HepG2 (cell line): ENCODE data around the gene LHB. TPM values are rescaled to one million over a fixed set of nuclear protein-coding genes. Genes with fewer than 3 reads are reported as not detected.

ENCODE experiments used
- DRAP1 ChIP-seq: IDR thresholded peaks from 2 replicates; pipeline ENCODE4 v1.6.1; 2016; ENCODE audit warnings: missing genetic modification reagents, missing compliant biosample characterization
- ETV6 ChIP-seq: sonication (generic); formaldehyde crosslinking; conservative IDR thresholded peaks from 2 replicates; pipeline ENCODE4 v1.4.0; 2020; ENCODE audit warnings: missing genetic modification reagents
- FOSL1 ChIP-seq: sonication (generic); formaldehyde crosslinking; IDR thresholded peaks from 2 replicates; pipeline ENCODE4 v1.9.0; 2021; ENCODE audit warnings: missing genetic modification reagents, borderline replicate concordance
- FOXM1 ChIP-seq: sonication (generic); formaldehyde crosslinking; IDR thresholded peaks from 2 replicates; pipeline ENCODE4 v1.5.0; 2020; ENCODE audit warnings: missing genetic modification reagents
- GABPB1 ChIP-seq: IDR thresholded peaks from 2 replicates; pipeline ENCODE4 v1.6.1; 2016; ENCODE audit warnings: mild to moderate bottlenecking, missing genetic modification reagents, moderate library complexity, missing compliant biosample characterization
- HINFP ChIP-seq: sonication (generic); formaldehyde crosslinking; IDR thresholded peaks from 2 replicates; pipeline ENCODE4 v1.4.0; 2020; ENCODE audit warnings: low read depth, mild to moderate bottlenecking, missing genetic modification reagents
- HOXA3 ChIP-seq: sonication (generic); formaldehyde crosslinking; IDR thresholded peaks from 2 replicates; pipeline ENCODE4 v1.5.0; 2020; ENCODE audit warnings: missing genetic modification reagents
- KDM5A ChIP-seq: fragments of 200-600 bp; sonication (generic); IDR thresholded peaks from 2 replicates; pipeline ENCODE4 v1.7.0; 2018; ENCODE audit warnings: antibody characterized with exemption, mild to moderate bottlenecking, low read length, borderline replicate concordance
- KLF15 ChIP-seq: sonication (generic); formaldehyde crosslinking; IDR thresholded peaks from 2 replicates; pipeline ENCODE4 v1.8.1; 2023; ENCODE audit warnings: borderline replicate concordance, mild to moderate bottlenecking, inconsistent platforms, missing genetic modification reagents, mixed read lengths
- NFYC ChIP-seq: IDR thresholded peaks from 2 replicates; pipeline ENCODE4 v1.6.1; 2016; ENCODE audit warnings: missing genetic modification reagents, missing compliant biosample characterization
- NR2C2 ChIP-seq: sonication (generic); formaldehyde crosslinking; IDR thresholded peaks from 2 replicates; pipeline ENCODE4 v1.4.0; 2020; ENCODE audit warnings: missing genetic modification reagents, mild to moderate bottlenecking, moderate library complexity, borderline replicate concordance
- PLSCR1 ChIP-seq: sonication (generic); formaldehyde crosslinking; IDR thresholded peaks from 2 replicates; pipeline ENCODE4 v1.5.0; 2020; ENCODE audit warnings: missing genetic modification reagents, mild to moderate bottlenecking, borderline replicate concordance
- POLR2AphosphoS2 ChIP-seq: IDR thresholded peaks from 2 replicates; pipeline ENCODE4 v1.6.1; 2011; ENCODE audit warnings: low read depth, low read length, improper control_type of control experiment
- REXO4 ChIP-seq: sonication (generic); formaldehyde crosslinking; IDR thresholded peaks from 2 replicates; pipeline ENCODE4 v1.8.0; 2022; ENCODE audit warnings: missing genetic modification reagents, mild to moderate bottlenecking, borderline replicate concordance
- SRSF9 ChIP-seq: fragments of 200-400 bp; formaldehyde crosslinking; IDR thresholded peaks from 2 replicates; pipeline ENCODE4 v1.6.1; 2018; ENCODE audit warnings: borderline replicate concordance, mild to moderate bottlenecking, low read depth, low read length; ENCODE audit not compliant: insufficient read depth, poor library complexity, severe bottlenecking
- YEATS2 ChIP-seq: sonication (generic); formaldehyde crosslinking; IDR thresholded peaks from 2 replicates; pipeline ENCODE4 v1.4.0; 2020; ENCODE audit warnings: missing genetic modification reagents, borderline replicate concordance
- ZFY ChIP-seq: sonication (generic); formaldehyde crosslinking; IDR thresholded peaks from 2 replicates; pipeline ENCODE4 v1.4.0; 2020; ENCODE audit warnings: missing genetic modification reagents
- ZNF18 ChIP-seq: sonication (generic); formaldehyde crosslinking; IDR thresholded peaks from 2 replicates; pipeline ENCODE4 v1.8.0; 2022; ENCODE audit warnings: mild to moderate bottlenecking, missing genetic modification reagents; ENCODE audit not compliant: insufficient replicate concordance
- ZNF275 ChIP-seq: sonication (generic); formaldehyde crosslinking; IDR thresholded peaks from 2 replicates; pipeline ENCODE4 v1.8.0; 2022; ENCODE audit warnings: missing genetic modification reagents, mild to moderate bottlenecking, inconsistent platforms, borderline replicate concordance
- ZNF574 ChIP-seq: sonication (generic); formaldehyde crosslinking; IDR thresholded peaks from 2 replicates; pipeline ENCODE4 v1.4.0; 2020; ENCODE audit warnings: missing genetic modification reagents
- polyA plus RNA-seq, 8 experiments: library from polyadenylated mRNA; depleted of rRNA in 3 of 8; stranded (reverse) in 7 of 8; unstranded in 1 of 8; fragments of >200 nt; fragmentation: Illumina TruSeq in 4 of 8; extraction: Trizol in 4 of 8; gene quantifications; 2 replicates each; pipeline versions ENCODE4 v1.2.1 to v1.2.3, GENCODE V29; 2011 to 2016; ENCODE audit warnings: low read depth in 4 of 8, missing spikeins in 1 of 8, mixed read lengths in 1 of 8; ENCODE audit not compliant: insufficient read depth in 1 of 8
- total RNA-seq, 5 experiments: library from RNA; depleted of rRNA; stranded (reverse); fragments of >200 nt; fragmentation: Illumina TruSeq; extraction: Trizol; gene quantifications; 2 replicates each; pipeline ENCODE4 v1.2.3, GENCODE V29; 2016; ENCODE audit warnings: low read depth in 1 of 5

LHB gene
- total and polyA plus RNA-seq, 2 of the 13 experiments (the other 11 are each of a cell fraction or from before 2014, with no cell fraction given): not detected

GRCh38 chr19:48975947-48976847 lies 40.7 kb downstream of the LHB start (continued):
- TF ChIP-seq KDM5A (no peak), FOSL1 (no peak), ZFY (no peak), REXO4 (CRISPR knock-in tag) (no peak), KLF15 (CRISPR knock-in tag) (no peak), DRAP1 (no peak), YEATS2 (CRISPR knock-in tag) (no peak), ZNF574 (CRISPR knock-in tag) (peak; percentile 64), NR2C2 (CRISPR knock-in tag) (peak; percentile 34; the same call in 1 of the 2 replicates), PLSCR1 (no peak), FOXM1 (CRISPR knock-in tag) (no peak), HOXA3 (CRISPR knock-in tag) (peak; percentile 39; the same call in 1 of the 2 replicates), ZNF275 (CRISPR knock-in tag) (no peak), ETV6 (no peak), GABPB1 (CRISPR knock-in tag) (peak; percentile 63), HINFP (CRISPR knock-in tag) (no peak), NFYC (CRISPR knock-in tag) (no peak), ZNF18 (CRISPR knock-in tag) (no peak), POLR2AphosphoS2 (no peak), SRSF9 (no peak)
